ENCODE data around the gene KCNH1.

The KCNH1 gene

DNA sequence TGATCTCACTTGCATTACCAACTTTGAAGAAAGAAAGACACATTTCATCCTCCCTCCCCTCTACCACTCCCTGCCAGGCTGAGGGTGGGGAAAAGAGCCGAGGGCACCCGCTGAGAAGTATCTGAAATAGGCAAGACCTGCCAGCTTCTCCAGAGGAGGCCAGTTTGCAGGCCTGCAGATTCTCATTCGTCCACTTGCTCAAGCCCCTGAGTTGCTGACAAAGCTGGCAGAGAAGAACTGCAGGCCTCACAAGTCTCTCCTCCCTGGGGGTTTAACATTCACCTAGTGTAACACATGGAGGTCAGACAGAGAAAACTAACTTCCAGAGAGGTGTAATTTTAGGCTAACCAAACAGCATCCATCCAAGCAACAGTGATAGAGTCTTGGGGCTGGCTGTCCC is 428.9 kb downstream of the KCNH1 start:
- no peak for DNase-seq

DNA sequence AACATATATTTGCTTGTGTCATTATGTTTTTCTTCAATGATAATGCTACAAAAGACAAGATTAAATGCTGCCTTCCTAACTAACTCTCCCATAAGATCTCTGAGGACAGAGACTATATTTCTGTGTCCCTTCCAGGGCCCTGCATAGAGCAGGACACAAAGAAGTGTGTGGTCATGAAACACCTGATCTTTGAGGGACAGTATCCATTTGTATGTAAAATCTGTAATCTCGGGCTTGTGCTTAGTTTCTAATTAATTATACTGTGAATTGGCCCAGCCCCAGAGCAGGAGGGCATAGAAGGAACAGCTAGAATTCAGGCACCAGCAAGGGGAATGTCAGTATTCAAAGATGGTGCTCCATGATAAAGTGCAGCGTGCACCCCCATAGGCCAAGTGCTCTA is 430.4 kb downstream of the KCNH1 start:
- DNase-seq, result no peak

DNA sequence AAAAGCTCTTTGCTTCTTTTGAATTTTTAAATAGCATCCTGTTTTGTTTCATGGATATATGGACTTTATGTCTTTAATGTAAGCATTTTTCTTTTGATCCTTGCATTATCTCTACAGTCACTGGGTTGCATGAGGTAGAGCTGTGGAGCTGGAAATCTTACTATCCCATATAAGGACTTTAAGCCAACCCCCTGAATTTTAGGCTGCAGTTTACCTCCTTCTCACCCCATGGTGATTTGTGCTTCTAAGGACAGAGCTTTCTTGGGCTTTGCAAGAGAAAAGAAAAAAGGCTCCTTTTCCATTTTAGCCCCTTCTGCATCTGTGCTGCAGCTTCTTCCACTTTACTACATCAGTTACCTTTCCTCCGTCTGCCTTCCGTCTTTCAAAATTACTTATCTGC is 431.4 kb downstream of the KCNH1 start:
- no peak for DNase-seq

DNA sequence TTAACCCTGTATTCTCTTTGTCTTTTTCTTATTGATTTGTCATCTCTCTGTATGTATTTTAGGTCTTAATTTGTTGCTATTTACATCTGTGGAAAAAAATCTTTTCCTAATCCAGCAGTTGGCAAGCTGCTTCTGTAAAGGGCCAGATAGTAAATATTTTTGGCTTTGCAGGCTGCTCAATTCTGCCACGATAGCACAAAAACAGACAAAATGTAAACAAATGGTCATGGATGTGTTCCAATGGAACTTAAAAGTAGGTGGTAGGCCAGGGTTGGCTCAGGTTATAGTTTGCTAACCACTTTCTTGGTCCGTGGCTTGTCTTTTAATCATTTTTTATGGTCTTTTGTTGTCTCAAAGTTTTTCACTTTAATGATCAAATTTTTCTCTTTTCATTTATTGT is 433.4 kb downstream of the KCNH1 start:
- DNase-seq, result no peak

GRCh38 chr1:210700083-210700482 is 433.9 kb downstream of the KCNH1 start:
- DNase-seq, result no peak

GRCh38 chr1:210698661-210699060 is 435.3 kb downstream of the KCNH1 start:
- no peak for DNase-seq

GRCh38 chr1:210697185-210697584 is 436.8 kb downstream of the KCNH1 start:
- no peak for DNase-seq

DNA sequence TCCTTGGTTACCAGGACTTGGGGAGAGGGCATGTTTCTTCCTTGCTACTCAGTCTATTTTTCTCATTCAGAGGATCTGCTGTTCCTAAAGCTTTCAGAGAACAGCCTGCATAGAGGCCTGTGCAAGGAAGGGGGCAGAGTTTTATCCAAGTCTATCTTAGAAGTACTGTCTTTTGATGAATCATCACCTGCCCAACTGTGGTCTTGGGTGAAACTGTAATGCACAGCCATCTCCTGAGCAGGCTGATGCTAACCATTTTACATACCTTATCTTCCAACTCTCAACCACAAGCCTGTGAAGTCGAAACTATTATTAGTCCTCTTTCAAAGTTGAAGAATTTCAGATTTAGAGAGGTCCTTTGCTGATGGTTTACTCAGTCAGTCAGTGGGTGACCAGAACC is 437.2 kb downstream of the KCNH1 start:
- DNase-seq, result no peak

GRCh38 chr1:210695026-210695425 is 438.9 kb downstream of the KCNH1 start:
- no peak for DNase-seq

- DNase-seq, result no peak
These were observed 441.2 kb downstream of the KCNH1 start for GRCh38 chr1:210692796-210693195.

GRCh38 chr1:210691039-210691610 is 442.8 kb downstream of the KCNH1 start:
- no peak for DNase-seq

- no peak for DNase-seq
These were observed 443.7 kb downstream of the KCNH1 start for GRCh38 chr1:210690236-210690635.

GRCh38 chr1:210689826-210690225 is 444.1 kb downstream of the KCNH1 start:
- DNase-seq, result no peak

DNA sequence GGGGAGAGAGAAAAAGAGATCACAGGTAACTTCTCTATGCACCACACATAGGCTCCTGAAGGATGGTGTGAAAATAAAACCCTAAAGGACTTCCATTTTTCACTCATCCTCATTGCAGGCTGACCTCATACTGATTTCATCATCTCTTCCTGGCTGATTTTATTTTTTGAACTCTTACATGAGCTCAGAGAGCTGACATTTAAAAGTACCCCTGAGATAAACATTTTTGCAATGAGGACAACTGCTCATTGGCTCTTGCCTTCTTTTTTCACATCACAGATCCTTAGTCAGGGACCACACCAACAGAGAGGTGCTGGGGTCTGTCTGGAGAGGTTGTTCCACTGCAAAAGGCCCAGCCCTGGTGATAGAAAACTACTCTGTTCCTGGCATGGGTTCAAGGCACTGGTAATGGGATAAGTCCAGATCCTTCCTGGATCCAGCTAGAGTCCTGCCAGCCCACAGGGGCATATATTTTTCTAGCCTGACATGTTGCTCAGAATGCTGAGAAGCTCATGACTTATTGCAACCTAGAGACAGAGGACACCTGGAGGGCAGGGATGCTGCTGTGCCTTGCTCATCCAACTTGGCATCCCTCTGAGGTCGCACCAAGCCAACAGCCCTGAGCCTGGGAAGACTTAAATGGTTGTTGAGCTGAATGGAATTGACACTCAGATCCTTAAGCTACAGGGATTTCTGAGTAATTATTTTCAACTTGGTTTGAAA is 445.3 kb downstream of the KCNH1 start:
- DNase-seq, result no peak

DNA sequence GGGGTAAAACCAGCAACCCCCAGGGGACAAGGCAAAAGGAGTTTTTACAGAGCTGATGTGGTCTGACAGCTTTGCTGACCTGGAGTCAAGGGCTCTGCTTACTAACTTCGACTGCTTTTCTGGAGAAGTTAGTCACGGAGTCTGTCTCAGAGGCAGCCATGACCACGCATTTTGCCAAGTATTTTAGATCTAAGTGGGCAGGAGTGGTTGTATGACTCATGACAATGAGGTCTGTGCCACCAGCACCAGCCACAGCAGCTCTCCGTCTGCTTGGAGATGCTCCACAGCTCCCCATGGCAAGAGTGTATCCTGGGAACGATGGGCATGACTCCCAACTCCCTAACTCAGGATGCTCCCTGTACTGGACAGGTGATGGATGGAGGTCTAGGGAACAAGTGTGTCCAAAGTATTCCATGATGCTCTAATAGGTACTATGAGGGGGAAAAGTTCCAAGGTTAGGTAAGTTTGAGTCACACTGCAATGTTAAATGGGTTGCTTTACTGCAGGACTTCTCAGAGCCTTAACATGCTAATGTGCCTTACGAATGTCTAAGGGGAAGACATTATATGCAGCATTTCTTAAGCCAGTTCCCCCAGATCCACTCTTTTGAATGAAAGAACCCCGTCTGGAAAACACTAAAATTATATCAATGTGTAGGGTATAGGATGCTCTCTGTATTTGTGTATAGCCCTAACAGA is 446.2 kb downstream of the KCNH1 start:
- no peak for DNase-seq

DNA sequence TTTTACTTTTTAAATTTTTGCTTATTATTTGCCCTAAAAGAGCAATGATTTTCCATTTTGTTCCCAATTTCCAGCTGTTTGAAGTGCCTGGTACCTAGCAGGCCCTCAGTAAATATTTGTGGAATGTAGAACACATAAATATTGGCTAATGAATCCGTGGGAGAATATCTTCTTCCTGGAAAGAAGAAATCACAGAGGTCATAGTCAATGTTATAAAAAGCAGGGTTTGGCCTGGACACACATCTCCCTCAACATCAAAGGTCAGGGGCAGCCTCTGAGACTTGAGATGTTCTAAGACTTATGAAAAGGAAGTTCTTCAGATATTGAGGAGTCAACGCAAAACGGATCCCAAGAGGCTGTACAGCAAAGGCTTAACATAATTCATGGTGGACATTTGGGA is 447.1 kb downstream of the KCNH1 start:
- DNase-seq, result no peak

DNA sequence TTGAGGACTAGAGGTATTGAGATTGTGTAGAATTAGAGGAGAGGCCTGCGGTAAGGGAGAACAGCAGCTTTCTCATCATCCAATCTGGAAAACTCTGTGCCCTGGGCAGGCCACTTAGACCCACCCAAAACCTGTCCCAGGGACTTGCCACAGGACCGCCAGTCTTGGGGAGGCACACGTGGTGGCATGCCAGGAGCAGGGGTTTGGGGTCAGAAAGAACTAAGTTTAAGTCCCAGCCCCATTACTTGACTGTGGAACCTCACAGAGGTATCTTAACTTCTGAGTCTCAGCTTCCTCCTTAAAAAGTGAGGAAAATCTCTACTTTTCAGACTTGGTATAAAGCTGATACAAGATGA is 448.7 kb downstream of the KCNH1 start:
- no peak for DNase-seq

- DNase-seq, result no peak
These were observed 449.3 kb downstream of the KCNH1 start for GRCh38 chr1:210684466-210685294.

DNA sequence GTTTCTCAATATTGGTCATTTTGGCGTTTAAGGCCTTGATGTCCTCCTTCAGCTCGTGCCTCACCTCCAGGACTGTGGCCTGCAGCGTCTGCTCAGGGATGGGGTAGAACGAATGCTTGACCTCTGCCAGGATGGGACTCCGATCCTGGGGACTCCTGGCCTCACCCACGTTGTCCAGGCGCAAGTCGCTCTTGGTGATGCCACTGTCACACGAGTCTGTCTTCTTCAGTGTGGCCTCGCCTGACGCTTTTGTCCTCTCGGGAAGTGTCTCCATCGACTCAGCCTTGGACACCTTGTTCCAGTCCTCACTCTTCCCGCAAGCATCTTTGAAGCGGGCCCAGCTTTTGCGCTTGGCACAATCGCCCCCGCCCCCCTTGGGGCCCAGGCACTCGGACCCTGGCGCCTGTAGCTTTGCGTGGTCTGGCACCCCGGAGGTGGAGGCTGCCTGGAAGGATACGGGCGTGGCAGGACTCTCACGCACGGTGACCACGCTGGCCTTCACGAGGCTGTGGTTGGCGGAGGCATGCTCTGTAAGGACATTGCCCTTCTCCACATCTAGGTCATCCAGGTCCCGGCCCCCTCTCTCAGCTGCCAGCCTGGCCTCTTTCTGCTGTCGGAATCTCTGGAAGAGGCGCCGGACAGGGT is 450.4 kb downstream of the KCNH1 start:
- no peak for DNase-seq

GRCh38 chr1:210681158-210681557 is 452.8 kb downstream of the KCNH1 start:
- no peak for DNase-seq

DNA sequence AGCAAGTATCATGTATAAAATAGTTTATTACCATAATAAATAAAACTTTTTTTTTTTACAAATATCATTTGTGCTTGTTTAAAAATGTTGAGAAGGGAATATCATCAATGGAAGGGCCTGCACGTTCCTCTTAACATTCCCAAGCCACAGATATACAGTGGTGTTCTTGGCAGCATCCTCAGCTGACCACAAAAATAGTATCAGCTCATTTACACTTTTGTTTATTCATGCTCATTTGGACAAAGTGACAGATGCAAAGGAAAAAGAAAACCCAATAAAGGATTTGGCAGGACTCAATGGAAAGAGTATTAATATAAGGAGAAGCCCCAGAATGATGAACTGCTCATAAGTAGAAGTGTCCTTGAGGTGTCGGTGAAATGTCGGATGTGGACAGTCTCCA is 455.6 kb downstream of the KCNH1 start:
- no peak for DNase-seq

DNA sequence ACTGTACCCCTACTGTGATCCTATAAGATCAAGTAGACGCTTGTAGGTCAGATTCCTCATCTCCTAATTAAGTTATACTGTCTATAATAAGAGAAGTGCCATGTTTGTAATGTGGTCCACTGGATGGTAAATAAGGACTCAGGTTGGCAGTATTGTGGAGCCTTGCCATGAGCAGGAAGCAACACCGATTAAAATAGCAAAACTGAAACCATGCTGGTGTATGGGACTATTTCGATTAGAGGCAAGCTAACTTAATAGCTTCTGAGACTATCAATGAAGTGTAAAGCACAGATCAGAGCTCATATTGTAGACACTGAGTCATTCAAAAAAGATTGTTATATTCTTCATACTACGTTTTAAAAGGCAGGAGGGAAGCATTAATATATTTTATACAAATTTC is 456.4 kb downstream of the KCNH1 start:
- DNase-seq, result no peak

GRCh38 chr1:210676539-210676938 is 457.4 kb downstream of the KCNH1 start:
- DNase-seq, result no peak
